ENCODE data around the gene GNPDA2.

GRCh38 chr4:44725726-44726037 lies 674 bp downstream of the GNPDA2 start:
- TF ChIP-seq POLR2A (IDR thresholded peaks at IDR 0.05) (no peak), CTCF (IDR thresholded peaks at IDR 0.05) (no peak), POLR2AphosphoS5 (IDR thresholded peaks at IDR 0.05) (no peak), EP300 (IDR thresholded peaks at IDR 0.05) (no peak)
